SKM-1 treated with dmso at 0.1 percent for 144 hours (cell line): Measurements from ENCODE around the gene EMC6.

Experiments
- DNase-seq: peaks from one replicate; lab custom pipeline; 2025; ENCODE audit not compliant: unreplicated experiment; lab: John Stamatoyannopoulos, UW

EMC6 gene

DNA sequence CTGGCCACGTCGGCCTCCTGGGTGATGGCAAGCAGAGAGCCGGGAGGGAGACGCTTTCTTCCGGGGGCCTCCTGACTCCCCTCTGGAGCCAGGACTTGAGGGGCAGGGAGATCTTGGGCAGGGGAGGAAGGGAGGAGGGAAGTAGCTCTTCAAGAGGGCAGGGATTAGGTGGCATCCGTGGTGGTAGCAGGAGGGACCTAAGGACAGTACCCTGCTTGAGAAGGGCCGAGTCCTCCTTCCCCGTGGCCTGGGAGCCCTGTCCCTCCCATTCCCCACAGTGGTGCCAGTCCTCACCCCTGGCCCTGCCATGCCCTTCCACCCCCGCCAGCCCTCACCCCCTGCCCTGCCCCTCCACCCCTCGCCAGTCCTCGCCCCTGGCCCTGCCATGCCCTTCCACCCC, 12.8 kb upstream of the EMC6 start:
- no peak for DNase-seq

DNA sequence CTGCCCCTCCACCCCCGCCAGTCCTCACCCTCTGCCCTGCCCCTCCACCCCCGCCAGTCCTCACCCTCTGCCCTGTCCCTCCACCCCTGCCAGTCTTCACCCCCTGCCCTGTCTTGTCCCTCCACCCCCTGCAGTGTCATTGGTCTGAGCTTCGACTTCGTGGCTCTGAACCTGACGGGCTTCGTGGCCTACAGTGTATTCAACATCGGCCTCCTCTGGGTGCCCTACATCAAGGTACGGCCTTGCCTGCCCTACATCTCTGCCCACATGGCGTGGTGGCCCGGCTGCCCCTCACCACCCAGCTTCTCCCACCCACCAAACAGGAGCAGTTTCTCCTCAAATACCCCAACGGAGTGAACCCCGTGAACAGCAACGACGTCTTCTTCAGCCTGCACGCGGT, 12.3 kb upstream of the EMC6 start:
- DNase-seq, result no peak

DNA sequence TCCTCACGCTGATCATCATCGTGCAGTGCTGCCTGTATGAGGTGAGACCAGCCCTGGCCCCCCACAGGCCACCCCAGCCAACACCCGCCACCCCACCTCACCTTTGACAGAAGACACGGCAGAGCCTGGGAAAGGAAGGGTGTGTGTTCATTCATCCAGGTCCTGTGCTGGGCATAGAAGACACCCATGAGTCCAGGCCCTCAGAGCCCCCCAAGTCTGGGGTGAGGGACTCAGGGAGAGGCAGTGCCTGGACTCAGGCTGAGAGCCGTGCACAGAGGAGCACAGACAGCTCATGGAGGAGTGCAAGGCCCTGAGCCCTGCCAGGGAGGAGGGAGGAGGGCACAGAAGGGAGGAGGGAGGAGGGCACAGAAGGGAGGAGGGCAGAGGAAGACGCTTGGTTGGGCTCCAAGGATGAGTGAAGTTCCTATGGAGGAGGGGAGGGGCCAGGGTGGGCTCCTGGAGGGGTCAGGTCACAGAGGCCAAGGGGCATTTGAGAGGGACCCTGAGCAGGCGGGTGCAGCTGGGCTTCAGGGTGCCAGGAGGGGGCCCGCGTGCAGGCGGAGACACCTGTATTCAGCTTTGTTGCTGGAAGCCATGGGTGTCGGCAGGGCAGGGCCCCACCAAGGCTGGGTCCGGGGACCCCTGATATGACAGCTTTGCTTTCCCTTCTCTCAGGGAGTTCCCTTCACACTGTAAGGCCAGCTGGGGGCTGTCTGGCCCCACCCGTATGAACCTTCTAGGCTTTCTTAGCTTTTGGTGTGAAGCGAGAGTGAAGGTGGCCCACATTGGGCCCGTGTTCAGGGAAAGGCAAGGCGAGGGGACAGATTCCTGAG, 11.6 kb upstream of the EMC6 start:
- DNase-seq, result no peak

DNA sequence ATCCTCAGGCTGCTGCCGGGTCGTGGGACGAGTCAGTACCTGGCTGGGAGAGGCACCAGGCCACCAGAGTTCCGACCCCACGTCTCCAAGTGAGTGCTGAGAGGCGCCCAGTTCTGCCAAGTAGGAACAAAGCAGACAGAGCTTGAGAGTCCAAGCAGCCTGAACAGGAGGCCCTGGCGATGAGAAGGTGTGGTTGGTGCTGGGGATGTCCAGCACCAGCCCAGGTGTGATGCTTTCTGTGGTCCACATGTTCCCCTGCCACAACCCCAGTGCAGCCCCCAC, 11.1 kb upstream of the EMC6 start:
- DNase-seq, result no peak

DNA sequence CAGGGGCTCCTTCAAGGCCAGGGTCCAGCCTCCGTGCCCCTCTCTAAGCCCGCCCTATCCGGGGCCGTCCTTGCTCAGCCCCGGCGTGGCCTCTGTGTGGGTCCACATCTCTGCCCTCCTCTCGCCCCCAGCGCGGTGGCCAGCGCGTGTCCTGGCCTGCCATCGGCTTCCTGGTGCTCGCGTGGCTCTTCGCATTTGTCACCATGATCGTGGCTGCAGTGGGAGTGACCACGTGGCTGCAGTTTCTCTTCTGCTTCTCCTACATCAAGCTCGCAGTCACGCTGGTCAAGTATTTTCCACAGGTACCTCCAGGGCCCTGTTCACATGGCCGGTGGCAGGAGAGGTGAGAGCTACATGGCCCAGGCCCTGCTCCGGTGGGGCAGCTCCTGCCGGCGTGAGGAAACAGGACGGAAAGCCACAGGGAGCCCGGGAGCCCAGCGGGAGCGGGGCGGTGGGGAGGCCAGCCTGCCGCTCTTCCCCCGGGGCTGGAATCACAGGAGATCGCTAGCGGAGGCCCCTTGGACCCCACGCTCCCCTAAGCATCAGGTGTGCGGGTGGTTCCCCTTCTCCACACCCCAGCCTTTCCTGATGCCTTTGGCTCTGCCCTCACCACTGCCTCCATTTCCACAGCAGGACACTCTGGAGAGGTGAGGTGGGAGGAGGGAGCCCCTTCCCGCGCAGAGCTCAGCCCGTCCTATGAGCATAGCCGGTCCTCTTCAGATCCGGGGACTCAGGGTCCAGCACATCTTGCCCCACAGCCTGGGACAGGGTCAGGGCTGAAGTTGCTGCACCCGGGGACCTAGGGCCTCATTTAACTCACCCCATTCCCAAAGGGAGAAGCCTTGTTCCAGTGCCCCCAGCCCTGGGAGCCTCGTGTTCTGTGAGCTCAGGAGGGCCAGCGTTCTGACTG, 10.5 kb upstream of the EMC6 start:
- DNase-seq, result no peak

DNA sequence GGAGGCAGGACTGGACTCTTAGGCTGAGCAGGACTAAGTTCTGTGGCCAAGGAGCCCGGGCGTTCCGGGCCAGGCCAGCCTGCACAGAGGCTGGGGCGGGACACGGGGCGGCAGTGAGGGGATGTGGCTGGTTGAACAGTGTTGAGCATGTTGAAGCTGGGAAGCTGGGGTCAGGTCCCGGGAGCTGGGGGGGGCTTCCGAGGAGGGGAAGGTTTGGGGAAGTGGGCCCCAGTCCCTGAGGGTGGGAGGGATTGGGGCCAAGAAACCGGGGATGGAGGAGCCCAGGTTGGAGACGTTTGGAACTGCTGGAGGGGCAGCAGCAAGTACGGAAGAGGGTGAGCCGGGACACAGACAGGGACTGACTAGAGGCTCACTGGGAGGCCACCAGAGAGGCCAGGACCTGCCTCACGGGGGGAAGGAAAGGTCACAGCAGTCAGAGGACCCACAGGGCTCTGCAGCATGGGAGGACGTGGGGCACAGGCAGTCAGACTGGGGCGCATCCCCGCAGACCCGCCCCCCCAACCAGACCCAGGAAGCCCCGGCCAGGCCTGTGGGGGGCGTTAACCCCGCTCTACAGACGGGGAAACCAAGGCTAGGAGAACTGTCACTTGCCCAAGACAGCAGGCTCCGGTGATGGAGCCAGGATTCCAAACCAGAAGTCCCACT, 9.7 kb upstream of the EMC6 start:
- DNase-seq, result no peak

DNA sequence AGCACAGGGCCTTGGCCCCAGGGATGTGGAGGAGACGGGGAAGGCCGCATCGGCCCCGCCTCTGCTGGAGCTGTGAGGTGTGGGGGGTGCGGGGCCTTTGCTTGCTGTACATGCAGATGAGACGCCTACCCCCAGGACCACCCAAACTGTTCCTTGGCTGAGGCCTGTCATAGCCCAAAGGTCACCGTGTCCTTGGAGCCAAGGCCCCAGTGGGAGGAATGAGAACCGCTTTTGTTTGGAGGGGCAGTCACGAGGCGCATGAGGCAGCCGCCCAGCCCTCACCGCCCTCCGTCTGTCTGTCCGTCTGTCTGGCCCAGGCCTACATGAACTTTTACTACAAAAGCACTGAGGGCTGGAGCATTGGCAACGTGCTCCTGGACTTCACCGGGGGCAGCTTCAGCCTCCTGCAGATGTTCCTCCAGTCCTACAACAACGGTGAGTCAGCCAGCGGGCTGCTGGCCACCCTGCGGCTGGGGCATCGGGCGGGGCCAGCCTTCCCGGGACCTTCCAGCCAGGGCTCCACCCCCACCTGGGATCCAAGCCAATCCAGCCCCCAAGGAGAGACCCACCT, 9.0 kb upstream of the EMC6 start:
- DNase-seq, result no peak

DNA sequence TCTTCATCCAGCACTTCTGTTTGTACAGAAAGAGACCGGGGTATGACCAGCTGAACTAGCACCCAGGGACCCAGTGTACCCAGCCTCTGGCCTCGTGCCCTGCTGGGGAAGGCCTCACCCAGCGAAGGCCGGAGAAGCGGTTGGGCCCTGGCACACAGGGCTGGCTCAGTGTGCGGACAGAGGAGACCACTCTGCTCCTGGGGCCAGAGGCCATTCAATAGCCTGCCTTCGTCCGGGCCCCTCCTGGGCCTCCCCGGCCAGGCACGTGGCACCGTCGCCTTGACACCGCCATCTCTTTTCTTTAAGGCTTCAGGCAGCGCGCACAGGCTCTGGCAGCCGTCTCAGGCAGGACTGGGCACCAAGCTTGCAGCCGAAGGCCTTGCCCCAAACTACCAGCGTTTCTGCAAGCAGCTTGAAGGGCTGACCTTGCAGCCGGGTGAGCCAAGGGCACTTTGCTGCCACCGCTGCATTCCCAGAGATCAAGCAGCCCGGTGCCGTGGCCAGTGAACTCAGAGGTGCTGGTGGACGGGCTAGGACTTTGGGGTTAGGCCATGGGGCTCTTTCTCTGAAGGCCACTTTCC, 8.2 kb upstream of the EMC6 start:
- DNase-seq, result no peak

DNA sequence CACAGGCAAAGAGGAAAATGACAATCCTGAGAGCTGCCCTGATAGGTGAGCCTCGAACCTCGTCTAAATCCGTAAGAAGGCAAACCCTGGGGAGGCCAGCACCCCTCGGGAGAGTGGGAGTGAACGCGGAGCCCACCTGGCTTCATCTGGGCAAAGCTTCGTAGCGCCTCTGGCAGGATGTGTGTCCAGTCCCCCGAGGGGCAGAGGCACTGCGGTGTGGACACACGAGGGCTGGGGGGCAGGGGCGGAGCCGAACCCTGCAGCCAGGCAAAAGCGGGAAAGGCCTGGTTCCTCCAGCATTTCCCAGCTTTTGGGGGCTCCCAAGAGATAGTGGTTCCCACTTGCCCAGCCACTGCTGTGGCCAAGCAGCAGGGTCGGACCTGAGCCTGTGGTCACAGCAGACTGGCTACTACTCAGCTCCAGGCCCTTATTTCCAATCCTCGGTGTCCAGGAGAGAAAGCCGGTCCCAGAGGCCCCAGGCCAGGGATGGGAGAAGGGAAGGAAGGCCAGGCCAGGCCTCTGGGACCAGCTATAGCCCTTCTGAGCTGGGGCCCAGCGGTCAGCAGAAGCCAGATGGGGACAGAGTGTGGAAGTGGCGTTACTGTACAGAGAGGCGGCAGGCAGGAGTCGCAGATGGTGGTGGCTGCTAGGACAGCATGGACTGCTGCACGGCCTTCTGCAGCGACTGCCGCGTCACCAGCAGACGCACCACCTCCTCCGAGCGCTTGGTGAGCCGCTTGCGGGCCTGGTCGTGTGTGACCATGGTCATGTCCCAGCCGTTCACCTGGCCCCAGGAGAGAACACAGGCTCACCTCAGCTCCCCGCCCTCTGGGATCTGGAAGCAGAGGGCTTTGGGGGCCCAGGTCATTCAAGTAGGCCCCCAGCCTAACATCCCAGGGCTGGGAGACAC, 5.3 kb upstream of the EMC6 start:
- no peak for DNase-seq

DNA sequence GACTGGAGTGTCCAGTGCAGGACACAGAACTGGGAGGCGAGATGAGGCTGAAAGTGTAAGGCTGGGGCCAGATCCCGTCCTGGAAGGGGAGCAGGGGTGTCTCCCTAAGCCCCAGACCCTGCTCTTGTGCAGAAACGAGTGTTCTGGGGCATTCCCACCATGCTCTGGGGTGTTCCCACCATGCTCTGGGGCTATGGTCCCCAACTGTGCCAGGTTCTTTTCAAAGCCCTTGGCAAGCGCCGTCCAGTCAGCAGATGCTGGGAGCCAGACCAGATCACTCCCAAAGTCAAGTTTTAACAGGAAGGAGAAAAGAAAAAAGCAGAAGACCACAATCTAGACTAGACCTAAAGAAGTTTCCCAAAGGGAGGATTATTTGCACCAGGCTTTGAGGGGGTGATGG, 2.8 kb upstream of the EMC6 start:
- no peak for DNase-seq

DNA sequence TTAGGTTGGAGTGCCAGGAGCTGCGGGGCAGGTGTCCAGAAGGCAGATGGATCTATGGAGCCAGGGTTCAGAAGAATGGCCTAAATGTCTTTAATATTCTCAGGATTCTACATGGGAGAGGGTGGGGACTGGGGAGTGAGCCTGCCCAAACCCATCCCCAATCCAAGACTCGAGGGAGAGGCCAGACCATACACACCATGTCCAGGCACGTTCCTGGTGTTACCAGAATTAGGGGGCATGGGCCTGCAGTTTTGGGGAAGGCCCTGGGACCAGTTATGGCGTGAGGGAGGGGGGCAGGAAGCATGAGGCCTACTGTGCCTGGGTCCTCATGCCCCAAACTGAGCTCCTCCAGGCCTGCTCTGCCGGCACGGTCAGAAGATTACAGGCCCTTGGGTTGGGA, 2.1 kb upstream of the EMC6 start:
- DNase-seq, result no peak

DNA sequence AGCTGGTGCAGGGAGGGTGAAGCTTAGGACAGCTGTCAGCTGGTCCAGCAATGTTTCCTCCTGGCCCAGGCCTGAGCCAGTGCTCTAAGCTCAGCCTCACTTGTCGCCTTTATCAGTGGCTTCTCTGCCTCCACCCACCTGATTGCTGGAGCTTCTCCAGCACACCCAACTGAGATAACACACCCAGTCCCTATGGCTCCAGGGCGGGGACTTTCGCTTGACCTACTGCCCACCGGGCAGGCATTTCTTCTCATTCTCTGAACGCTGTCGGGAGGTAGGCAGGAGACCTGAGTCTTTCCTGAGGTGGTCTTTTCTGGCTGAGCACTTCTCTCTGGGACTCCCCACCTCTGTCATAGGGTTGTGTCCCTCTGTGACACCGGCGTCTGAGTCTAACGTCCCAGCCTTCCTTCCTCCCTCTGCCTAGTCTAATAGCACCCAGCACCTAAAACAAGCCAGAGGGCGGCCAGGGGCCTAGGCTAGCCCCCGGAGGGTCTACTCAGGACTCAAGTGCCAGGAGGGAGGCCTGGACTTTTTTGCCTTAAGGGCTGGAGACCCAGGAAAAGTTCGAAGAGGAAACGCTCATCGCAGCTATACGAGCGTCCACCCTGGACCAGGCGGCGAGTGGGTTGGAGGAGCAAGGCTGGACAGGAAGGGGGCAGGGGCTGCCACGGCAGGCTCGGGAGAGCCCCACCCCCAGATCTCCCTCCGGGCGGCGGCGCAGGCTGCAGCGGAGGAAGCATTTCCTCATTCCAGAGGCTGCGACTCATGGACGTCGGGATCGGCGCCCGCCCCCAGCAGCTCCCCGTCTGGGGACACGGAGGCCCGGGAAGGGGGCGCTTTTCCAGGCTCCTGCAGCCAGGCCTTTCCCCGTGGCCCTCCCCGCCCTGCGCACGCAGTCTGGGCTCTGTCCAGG, 990 bp upstream of the EMC6 start:
- DNase-seq, result no peak

DNA sequence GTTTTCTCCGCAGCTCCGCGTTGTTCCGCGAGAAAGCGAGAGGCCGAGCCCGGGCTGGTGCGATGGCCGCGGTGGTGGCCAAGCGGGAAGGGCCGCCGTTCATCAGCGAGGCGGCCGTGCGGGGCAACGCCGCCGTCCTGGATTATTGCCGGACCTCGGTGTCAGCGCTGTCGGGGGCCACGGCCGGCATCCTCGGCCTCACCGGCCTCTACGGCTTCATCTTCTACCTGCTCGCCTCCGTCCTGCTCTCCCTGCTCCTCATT, 404 bp downstream of the EMC6 start:
- DNase-seq, result no peak

DNA sequence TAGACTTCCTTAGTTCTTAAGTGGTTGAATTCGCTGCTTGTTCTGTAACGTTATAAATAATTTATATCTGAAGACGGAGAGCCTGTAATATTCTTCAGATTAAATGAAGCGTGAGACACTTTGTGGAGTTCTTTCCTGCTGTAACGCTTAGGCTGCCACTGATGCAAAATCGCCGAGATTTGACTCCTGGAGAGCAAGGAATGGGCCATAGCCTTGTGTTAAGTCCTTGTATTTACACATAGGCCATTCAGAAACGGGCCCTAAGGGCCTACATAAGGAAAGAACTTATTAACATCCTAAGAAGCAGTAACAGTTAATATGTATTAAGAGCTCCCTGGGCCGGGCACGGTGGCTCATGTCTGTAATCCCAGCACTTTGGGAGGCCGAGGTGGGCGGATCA, 936 bp downstream of the EMC6 start:
- no peak for DNase-seq

DNA sequence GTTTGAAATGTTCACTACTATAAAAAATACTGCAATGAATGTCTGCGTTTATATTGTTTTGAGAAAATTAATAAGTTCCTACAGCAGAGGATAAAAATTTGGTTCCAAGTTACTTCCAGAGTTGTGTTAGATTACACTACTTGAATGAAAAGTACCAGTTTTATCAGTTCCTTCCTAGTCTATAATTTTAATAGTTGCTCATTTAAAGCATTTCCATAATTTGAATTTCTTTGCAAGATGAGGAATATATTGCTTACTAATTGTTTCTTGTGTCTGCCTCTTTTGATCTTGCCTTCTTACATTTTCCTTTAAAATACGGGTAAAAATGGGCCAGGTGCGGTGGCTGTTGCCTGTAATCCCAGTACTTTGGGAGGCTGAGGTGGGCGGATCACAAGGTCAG, 4.0 kb downstream of the EMC6 start:
- DNase-seq, result no peak

DNA sequence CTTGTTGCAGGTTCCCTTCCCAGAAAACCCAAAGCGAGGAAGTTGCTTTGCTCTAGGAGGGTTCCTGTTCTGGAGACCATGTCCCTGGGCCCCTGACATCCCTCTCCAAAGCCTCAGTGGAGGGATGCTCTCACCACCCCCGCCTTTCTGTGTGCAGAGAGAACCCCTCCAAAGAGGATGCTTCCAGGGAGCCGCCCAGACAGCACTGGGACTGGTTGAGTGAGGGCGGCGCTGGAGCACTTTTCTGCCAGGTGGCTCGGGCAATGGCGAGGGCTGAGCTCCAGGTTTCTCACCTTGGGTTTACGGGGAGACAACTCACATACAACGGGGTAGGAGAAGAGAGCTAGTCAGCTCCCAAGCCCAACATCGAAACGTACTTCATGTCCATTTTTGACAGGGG, 7.3 kb downstream of the EMC6 start:
- no peak for DNase-seq

DNA sequence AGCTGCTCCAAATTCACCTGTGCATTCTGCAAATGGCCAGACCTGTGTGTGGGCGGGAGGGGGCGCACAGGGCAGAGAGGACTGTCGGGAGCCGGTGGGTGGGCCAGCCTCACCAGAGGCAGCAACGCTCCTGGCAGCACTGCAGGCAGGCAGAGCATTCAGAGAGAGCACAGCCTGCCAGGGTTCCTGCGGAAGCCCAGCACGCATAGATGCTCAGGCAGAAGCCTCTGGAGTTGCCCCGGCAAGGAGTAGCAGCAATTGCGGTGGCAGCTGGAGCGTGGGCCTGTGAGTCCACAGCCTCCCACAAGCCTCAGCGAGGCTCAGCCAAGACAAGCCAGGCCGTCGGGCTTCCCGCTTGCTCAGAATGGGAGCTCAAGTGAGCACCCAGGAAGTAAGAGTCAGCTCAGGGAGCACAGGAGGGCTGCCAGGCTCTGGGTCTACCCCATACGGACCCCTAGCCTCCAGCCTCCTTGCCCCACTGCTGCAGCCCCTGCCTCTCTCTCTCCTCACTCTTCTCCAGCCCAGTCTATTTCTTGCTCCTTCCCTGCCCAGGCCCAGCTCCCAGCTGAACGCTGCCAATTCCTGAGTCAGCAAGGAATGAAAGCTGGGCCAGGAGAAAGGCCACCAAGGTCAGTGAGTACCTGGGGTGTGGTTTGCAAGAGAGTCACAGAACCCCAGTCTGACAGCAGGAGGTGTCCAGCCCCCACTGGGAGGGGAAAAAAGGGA, 9.6 kb downstream of the EMC6 start:
- no peak for DNase-seq

DNA sequence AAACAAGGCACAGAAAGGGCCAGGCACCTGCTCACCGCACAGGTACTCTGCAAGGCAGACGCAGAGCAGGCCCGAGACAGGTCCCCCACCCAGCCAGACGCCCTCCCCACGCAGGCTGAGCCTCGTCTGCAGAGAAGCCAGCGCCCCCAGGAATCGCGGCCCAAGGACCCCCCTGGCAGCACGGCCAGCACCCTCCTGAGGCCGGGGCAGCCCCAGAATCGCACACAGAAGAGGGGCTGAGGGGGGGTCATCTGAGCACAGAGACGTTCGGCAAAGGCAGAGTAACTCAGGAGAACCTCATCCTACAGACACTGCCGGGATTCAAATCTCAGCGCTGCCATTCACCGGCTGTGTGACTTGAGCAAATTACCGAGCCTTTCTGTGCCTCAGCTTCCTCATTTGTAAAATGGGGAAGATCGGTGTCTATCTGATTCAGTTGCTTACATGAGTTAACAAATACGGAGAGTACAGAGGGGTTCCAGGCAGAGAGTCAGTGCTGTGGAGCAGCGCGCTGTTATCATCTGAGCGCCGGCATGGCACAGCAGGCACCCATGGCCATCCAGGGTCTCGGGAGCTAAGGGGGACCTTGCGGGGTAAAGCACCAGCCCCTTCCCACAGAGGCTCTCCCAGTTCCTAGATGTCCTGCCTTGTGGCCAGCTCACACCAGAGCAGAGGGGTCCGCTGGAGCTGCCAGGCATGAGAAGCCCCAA, 10.4 kb downstream of the EMC6 start:
- DNase-seq, result no peak
